K562 (cell line): ENCODE results near the gene BGLAP. TPM values are rescaled to one million over a fixed set of nuclear protein-coding genes. Genes with fewer than 3 reads are reported as not detected.

Experiments used
- ATF2 ChIP-seq: sonication (generic); formaldehyde crosslinking; IDR thresholded peaks from 2 replicates; pipeline ENCODE4 v1.8.1; 2022; ENCODE audit warnings: missing genetic modification reagents
- CGGBP1 ChIP-seq: fragments of 250-450 bp; sonication (Bioruptor Pico); IDR thresholded peaks from 2 replicates; pipeline ENCODE4 v1.9.0; 2021; ENCODE audit warnings: mild to moderate bottlenecking
- DPF2 ChIP-seq: fragments of 450-650 bp; IDR thresholded peaks from 2 replicates; pipeline ENCODE4 v1.6.1; 2016
- EGR1 ChIP-seq: fragments of 450-650 bp; conservative IDR thresholded peaks from 2 replicates; pipeline ENCODE4 v1.6.1; 2017; ENCODE audit warnings: mild to moderate bottlenecking
- GMEB1 ChIP-seq: fragments of 250-450 bp; sonication (Bioruptor Pico); IDR thresholded peaks from 2 replicates; pipeline ENCODE4 v1.4.0; 2020; ENCODE audit warnings: mild to moderate bottlenecking
- GTF2A2 ChIP-seq: IDR thresholded peaks from 2 replicates; pipeline ENCODE4 v1.6.1; 2016; ENCODE audit warnings: mild to moderate bottlenecking, missing genetic modification characterization, missing compliant biosample characterization
- MEF2D ChIP-seq: conservative IDR thresholded peaks from 2 replicates; pipeline ENCODE4 v1.6.1; 2016; ENCODE audit warnings: low read depth, missing genetic modification characterization, missing compliant biosample characterization
- MITF ChIP-seq: IDR thresholded peaks from 2 replicates; pipeline ENCODE4 v1.6.1; 2014; ENCODE audit warnings: antibody characterized with exemption
- PBX2 ChIP-seq, 2 experiments: IDR thresholded peaks in 1 of 2; conservative IDR thresholded peaks in 1 of 2; 2 replicates each; pipeline ENCODE4 v1.6.1; 2016; ENCODE audit warnings: low read depth in 2 of 2, mild to moderate bottlenecking in 1 of 2, missing compliant biosample characterization in 1 of 2, missing genetic modification characterization in 1 of 2, moderate library complexity in 1 of 2
- SMARCE1 ChIP-seq: fragments of 450-650 bp; IDR thresholded peaks from 2 replicates; pipeline ENCODE4 v1.7.1; 2016; ENCODE audit warnings: mild to moderate bottlenecking
- SNIP1 ChIP-seq: fragments of 450-650 bp; IDR thresholded peaks from 2 replicates; pipeline ENCODE4 v1.7.1; 2017; ENCODE audit warnings: low read depth, mild to moderate bottlenecking
- SP2 ChIP-seq: IDR thresholded peaks from 2 replicates; pipeline ENCODE4 v1.6.1; 2011; ENCODE audit warnings: mild to moderate bottlenecking, low read depth, low read length, moderate library complexity; ENCODE audit not compliant: poor library complexity, severe bottlenecking; ENCODE audit errors: extremely low read depth
- SREBF1 ChIP-seq: fragments of 150-350 bp; IDR thresholded peaks from 2 replicates; pipeline ENCODE4 v1.6.1; 2014; ENCODE audit warnings: antibody characterized with exemption, low read depth, low read length, borderline replicate concordance
- SUPT5H ChIP-seq: fragments of 450-650 bp; IDR thresholded peaks from 2 replicates; pipeline ENCODE4 v1.6.1; 2016
- ZBTB26 ChIP-seq: fragments of 450-650 bp; formaldehyde crosslinking; IDR thresholded peaks from 2 replicates; pipeline ENCODE4 v1.4.0; 2022; ENCODE audit warnings: missing genetic modification characterization
- ZNF668 ChIP-seq: fragments of 250-450 bp; sonication (Bioruptor Pico); IDR thresholded peaks from 2 replicates; pipeline ENCODE4 v1.8.0; 2022; ENCODE audit warnings: mild to moderate bottlenecking, inconsistent platforms
- polyA plus RNA-seq, 8 experiments: library from polyadenylated mRNA; depleted of rRNA in 4 of 8; stranded (reverse) in 5 of 8; unstranded in 3 of 8; fragments of >200 nt; fragmentation: Nextera tagmentation in 2 of 8; fragmentation: Illumina TruSeq in 1 of 8; extraction: Ambion mirVana in 2 of 8; extraction: Trizol in 1 of 8; gene quantifications; 2 replicates each; pipeline versions ENCODE4 v1.2.1 to v1.2.3, GENCODE V29; 2011 to 2014; ENCODE audit warnings: inconsistent platforms in 1 of 8, missing spikeins in 1 of 8
- total RNA-seq, 7 experiments: library from RNA; depleted of rRNA in 6 of 7; stranded (reverse); fragments of >200 nt in 6 of 7; fragmentation: Illumina TruSeq in 2 of 7; extraction: Trizol in 2 of 7; gene quantifications; 2 replicates each; pipeline versions ENCODE4 v1.2.1 to v1.2.3, GENCODE V29; 2011 to 2021; ENCODE audit warnings: low replicate concordance in 1 of 7
- TF ChIP-seq, protein P1 (sequence below): sonication (generic); formaldehyde crosslinking; IDR thresholded peaks from 2 replicates; pipeline ENCODE4 v1.8.1; 2023; ENCODE audit warnings: mild to moderate bottlenecking, missing genetic modification reagents

The BGLAP gene
- total and polyA plus RNA-seq, 9 of the 15 experiments (the other 6 are each of a cell fraction or from before 2014, with no cell fraction given) = 0.15 to 1.4 (median 0.28) TPM; not detected in 3

DNA sequence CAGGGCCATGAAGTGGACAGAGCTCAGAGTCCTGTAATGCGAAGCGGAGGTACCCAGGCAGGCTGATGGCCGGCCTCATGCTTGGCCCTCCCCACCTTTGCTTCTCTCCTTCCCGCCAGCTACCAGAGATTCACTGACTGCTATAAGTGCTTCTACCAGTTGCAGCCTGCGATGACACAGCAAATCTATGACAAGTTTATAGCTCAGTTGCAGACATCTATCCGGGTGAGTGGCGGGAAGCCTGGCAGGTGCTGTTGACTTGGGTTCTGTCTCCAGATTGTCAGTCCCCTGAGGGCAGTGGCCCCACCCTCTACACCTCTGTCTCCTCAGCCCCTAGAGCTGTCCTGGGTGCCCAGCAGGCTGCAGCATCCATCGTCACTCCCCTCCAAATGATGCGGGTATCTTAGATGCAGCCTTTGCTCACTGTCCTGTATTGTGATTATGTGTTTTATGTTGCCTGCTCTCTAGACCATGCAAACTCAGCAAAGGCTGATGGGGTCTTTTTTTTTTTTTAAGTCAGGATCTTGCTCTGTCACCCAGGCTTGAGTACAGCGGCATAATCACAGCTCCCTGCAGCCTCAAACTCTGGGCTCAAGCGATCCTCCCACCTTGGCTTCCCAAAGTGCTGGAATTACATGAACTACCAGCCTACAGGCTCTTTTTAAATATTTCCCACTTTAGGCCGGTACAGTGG lies 9.6 kb upstream of the BGLAP start (continued):
- TF ChIP-seq ATF2 = no peak
- TF ChIP-seq EGR1 = no peak
- TF ChIP-seq SUPT5H = no peak
- TF ChIP-seq SREBF1 = no peak
- no peak for TF ChIP-seq MITF
- TF ChIP-seq GMEB1 = no peak
- no peak for TF ChIP-seq CGGBP1
- no peak for TF ChIP-seq PBX2 (CRISPR knock-in tag; IDR thresholded peaks at IDR 0.05; ENCODE audit: low read depth)
- peak; percentile 72 for TF ChIP-seq PBX2 (tag; conservative IDR thresholded peaks at IDR 0.05; ENCODE audit: low read depth)
- TF ChIP-seq SP2 = no peak
- TF ChIP-seq, protein P1, sequence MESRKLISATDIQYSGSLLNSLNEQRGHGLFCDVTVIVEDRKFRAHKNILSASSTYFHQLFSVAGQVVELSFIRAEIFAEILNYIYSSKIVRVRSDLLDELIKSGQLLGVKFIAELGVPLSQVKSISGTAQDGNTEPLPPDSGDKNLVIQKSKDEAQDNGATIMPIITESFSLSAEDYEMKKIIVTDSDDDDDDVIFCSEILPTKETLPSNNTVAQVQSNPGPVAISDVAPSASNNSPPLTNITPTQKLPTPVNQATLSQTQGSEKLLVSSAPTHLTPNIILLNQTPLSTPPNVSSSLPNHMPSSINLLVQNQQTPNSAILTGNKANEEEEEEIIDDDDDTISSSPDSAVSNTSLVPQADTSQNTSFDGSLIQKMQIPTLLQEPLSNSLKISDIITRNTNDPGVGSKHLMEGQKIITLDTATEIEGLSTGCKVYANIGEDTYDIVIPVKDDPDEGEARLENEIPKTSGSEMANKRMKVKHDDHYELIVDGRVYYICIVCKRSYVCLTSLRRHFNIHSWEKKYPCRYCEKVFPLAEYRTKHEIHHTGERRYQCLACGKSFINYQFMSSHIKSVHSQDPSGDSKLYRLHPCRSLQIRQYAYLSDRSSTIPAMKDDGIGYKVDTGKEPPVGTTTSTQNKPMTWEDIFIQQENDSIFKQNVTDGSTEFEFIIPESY (CRISPR knock-in tag) = 0 out of 2 replicates have a peak, but pooled peaks have one; percentile 53
- TF ChIP-seq MEF2D (tag) = no peak
- TF ChIP-seq ZNF668 (CRISPR knock-in tag) = no peak
- no peak for TF ChIP-seq GTF2A2 (tag)
- no peak for TF ChIP-seq SNIP1
- no peak for TF ChIP-seq ZBTB26 (CRISPR knock-in tag)
- no peak for TF ChIP-seq DPF2
- TF ChIP-seq SMARCE1 = no peak
